ENCODE results near the gene CD320. TPM values are rescaled to one million over a fixed set of nuclear protein-coding genes. Genes with fewer than 3 reads are reported as not detected.
"Not testable (repeated sequence)": the region's sequence is repeated elsewhere in the genome, so short reads cannot be mapped to it uniquely, and the experiment has no call there.

The CD320 gene
- 37.9 TPM for total RNA-seq
- long read RNA-seq, transcript CD320-201 (5 exons, 1,250 nt) = major isoform, 134 of 153 reads
- long read RNA-seq, partial matches to known transcripts = 9 of 153 reads
- long read RNA-seq, other reads (novel, unspliced or antisense) = 6 of 153 reads

DNA sequence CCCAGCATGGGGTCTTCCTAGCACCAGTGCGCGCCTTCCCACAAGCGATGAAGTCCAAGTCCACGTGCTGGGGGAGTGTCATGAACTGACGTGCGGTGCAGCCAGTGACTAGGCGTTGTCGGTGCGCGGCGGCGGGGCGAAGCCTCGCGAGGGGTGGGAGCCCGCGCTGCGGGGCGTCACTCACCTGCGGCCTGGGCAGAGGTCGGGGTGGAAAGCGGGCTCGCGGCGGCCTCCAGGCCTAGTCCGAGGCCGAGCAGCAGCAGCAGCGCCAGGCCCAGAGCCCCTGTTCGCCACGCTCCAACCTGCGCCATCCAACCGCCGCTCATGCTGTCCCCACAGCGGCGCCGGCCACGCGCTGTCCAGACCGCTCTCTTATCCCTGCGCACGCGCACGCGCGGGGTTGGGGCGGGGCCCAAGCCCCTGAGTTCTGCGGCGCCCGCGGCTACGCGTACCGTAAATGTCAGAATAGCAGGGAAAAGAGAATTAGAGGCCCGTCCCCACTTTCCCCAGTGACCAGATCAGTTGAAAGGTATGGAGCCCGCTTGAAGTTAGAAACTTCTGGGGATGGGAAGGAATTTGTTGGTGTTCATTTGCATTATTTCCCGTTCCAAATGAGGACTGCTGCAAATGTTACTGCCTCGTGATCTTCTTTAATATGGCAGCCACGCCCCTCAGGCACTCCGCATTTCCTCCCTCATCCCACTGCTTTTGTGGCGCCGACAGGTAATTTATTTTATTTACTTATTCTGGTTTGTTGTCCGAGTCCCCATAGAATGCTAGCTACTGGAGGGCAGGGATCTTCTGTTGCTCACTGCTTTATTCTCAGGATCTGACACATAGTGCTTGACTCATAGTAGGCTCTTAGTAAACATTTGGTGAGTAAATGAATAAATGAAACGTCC, at the start of gene CD320:
TSS of gene CD320 (minus strand) at position 394 of the 902 bp plus-strand sequence. CDS start at position 326, 68 bp downstream.
- intact Hi-C loops (cut with micrococcal nuclease) = no loop called here
- peak; percentile 96 for DNase-seq
- ATAC-seq = peak; percentile 96

- ATAC-seq = no peak
- DNase-seq = no peak
- intact Hi-C loops (cut with micrococcal nuclease) = no loop called here
Measured at GRCh38 chr19:8357007-8357521, 48.9 kb upstream of the CD320 start.

DNA sequence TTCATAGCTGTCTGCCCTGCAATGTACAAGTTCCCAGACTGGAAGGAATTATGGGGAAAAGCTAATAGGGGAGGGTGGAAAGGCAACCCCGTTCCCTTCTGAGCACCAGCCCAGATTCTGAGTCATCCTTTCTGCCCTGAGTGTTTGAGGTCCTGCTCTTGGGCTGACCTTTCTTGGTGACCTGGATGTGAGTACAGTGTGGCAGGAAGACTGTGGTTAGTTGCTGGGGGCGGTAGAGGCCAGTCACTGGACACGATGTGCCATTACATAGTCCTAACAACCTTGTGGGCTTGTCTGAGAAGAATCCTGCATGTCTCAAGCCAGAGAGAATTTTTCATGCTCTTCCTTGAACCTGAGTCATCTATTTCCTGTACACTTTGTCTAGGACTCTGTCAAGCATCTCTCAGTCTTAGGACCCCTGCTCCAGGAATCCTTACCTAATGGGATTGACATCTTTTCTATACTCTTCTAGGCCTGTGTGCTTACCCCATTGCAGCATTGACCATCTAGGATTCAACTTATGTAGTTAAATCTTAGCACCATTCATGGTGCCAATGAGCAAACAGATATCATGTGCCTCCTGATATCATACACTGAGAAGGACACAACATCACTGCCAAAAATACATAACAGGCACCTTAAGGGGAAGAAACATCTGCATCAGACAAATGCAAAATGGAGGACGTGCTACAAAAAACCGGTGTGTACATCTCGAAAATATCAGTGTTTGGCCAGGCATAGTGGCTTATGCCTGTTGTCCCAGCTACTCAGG, 47.7 kb upstream of the CD320 start:
- intact Hi-C loops (cut with micrococcal nuclease) = no loop called here
- ATAC-seq = peak; percentile 30
- DNase-seq = no peak

- intact Hi-C loops (cut with micrococcal nuclease); DNase-seq; ATAC-seq: not testable (repeated sequence)
Measured at GRCh38 chr19:8352845-8353244, 44.7 kb upstream of the CD320 start.

- ATAC-seq (no peak), DNase-seq (no peak)
- intact Hi-C loops (cut with micrococcal nuclease) = no loop called here
Measured at GRCh38 chr19:8352134-8352827, 44.1 kb upstream of the CD320 start.

DNA sequence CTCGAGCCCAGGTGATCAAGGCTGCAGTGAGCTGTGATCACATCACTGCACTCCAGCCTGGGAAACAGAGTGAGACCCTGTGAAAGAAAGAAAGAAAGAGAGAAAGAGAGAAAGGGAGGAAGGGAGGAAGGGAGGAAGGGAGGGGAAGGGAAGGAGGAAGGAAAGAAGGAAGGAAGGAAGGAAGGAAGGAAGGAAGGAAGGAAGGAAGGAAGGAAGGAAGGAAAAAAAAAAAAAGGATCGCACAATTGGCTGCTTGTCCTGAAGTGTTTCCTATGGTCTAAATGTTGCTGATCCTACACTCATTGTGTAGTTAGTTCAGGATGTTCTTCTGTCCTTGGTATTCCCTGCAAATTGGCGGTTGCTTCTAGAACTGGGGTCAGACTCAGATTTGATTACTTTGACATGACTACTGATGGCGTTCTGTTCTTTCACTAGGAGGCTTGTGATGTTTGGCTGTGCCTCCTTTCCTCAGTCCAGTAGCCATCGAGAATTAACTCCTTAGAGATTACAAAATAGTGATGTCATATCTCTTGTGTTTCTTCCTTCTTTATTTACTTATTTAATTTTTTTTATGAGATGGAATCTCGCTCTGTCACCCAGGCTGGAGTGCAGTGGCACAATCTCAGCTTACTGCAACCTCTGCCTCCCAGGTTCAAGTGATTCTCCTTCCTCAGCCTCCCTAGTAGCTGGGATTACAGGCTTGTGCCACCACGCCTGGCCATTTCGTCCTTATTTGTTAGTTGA, 41.6 kb upstream of the CD320 start:
- intact Hi-C loops (cut with micrococcal nuclease); DNase-seq; ATAC-seq: not testable (repeated sequence)

- intact Hi-C loops (cut with micrococcal nuclease) = no loop called here
- no peak for ATAC-seq
- no peak for DNase-seq
Measured at GRCh38 chr19:8343483-8343844, 35.3 kb upstream of the CD320 start.

GRCh38 chr19:8342684-8343482, 34.7 kb upstream of the CD320 start, which contains the start of gene KANK3:
Gene KANK3, minus strand, starts transcription at chr19:8343262. Its CDS starts 5,434 bp downstream, at chr19:8337828.
- intact Hi-C loops (cut with micrococcal nuclease) = no loop called here
- DNase-seq (peak; percentile 99), ATAC-seq (peak; percentile 96)

DNA sequence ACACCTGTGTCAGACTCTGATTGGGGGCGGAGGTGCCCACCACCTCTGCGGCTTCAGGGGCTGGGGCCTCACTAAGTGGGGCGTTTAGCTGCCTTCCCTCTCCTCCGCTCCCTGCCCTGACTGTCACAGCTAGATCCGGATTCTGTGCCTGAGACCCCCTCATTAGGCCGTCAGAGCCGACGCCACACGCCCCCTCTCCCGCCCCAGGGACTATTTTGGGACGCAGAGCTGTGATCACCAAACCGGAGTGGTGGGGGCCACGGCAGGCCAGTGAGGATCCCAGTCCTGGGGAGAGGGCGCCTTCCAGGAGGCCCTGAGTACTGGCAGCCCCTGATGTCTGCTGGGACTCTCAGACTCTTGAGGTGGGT, 34.1 kb upstream of the CD320 start:
- intact Hi-C loops (cut with micrococcal nuclease) = no loop called here
- ATAC-seq = no peak

GRCh38 chr19:8341504-8341903, 33.3 kb upstream of the CD320 start:
- ATAC-seq; intact Hi-C loops (cut with micrococcal nuclease): not testable (repeated sequence)

More for the DNA sequence above, 34.1 kb upstream of the CD320 start:
- DNase-seq = no peak

GRCh38 chr19:8340341-8341096, 32.4 kb upstream of the CD320 start:
- intact Hi-C loops (cut with micrococcal nuclease) = no loop called here
- ATAC-seq (peak; percentile 72), DNase-seq (peak; percentile 81)

More at GRCh38 chr19:8341504-8341903, 33.3 kb upstream of the CD320 start:
- DNase-seq = not testable (repeated sequence)

- DNase-seq = no peak
- no peak for ATAC-seq
- intact Hi-C loops (cut with micrococcal nuclease) = no loop called here
Measured at GRCh38 chr19:8338835-8339234, 30.7 kb upstream of the CD320 start.

DNA sequence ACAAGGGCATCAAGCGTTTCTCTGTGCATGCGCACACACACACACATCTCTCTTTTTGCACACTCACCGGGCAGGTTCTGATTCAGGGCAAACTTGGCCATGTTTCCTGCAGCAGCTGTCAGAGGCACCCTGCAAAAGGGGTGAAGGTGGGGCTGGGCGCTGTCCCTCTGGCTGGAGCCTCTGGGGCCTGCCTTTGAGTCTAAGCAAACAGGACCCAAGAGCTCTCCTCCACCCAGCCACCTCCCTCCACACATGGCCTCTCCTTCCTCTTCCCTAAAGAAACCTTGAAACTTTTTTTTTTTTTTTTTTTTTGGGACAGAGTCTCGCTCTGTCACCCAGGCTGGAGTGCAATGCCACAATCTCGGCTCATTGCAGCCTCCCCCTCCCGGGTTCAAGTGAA, 29.6 kb upstream of the CD320 start:
- no peak for ATAC-seq
- intact Hi-C loops (cut with micrococcal nuclease) = no loop called here
- DNase-seq = no peak

GRCh38 chr19:8336660-8337059, 28.5 kb upstream of the CD320 start:
- ATAC-seq (no peak), DNase-seq (no peak)
- intact Hi-C loops (cut with micrococcal nuclease) = no loop called here

DNA sequence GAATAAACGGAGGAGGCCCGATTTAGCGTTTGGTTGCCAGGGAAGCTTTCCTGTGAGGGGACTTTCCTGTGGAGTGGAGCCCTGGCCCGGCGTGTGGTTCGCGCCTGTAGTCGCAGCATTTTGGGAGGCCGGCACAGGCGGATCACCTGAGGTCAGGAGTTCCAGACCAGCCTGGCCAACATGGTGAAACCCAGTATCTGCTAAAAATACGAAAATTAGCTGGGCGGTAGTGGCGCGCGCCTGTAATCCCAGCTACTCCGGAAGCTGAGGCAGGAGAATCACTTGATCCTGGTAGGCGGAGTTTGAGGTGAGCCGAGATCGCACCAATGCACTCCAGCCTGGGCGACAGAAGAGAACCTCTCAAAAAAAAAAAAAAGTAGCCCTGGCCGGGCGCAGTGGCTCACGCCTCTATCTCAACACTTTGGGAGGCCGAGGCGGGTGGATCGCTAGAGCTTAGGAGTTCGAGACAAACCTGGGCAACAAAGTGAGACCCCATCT, 28.0 kb upstream of the CD320 start:
- DNase-seq = no peak
- intact Hi-C loops (cut with micrococcal nuclease) = no loop called here
- ATAC-seq = no peak

GRCh38 chr19:8335343-8336071, 27.3 kb upstream of the CD320 start:
- DNase-seq (no peak), ATAC-seq (no peak)
- intact Hi-C loops (cut with micrococcal nuclease) = no loop called here
